ENCODE data around the gene ID4.

ID4 gene

GRCh38 chr6:19857139-19857538 lies 20.0 kb downstream of the ID4 start:
- no peak for FAIRE-seq
- no peak for DNase-seq (ENCODE audit: insufficient read length, low spot score)

GRCh38 chr6:19857703-19858102 lies 20.5 kb downstream of the ID4 start:
- DNase-seq (ENCODE audit: insufficient read length, low spot score) (no peak), FAIRE-seq (no peak)

DNA sequence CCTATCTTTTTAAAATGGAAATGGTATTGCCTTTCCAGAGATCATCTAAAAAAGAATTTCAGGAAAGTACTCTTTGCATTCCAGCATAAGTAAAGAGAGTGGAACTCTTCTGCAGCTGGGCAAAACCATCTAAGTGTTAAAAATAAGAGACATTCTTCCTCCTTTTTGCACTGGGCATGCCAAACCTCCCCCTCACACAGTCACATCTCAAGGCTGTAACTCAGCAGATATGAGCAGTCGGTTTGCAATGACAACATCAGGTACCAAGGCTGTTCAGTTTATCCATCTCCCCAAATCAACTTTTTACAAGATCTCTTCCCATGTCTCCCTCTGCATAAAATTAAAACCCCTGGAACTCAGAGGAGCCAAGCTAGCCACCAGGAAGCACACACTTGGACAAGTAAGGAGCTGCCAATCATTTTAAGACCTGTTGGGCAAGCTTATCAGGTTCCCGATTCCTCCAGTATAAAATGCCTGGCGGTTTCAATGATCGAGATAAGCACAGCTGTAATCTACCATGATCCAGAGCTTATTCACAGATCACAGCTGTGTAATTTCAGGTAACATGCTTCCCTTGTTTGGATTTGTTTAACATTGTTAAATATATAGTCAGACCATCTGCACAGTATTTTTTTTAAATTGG lies 23.2 kb downstream of the ID4 start:
- FAIRE-seq: no peak
- no peak for DNase-seq (ENCODE audit: insufficient read length, low spot score)

DNA sequence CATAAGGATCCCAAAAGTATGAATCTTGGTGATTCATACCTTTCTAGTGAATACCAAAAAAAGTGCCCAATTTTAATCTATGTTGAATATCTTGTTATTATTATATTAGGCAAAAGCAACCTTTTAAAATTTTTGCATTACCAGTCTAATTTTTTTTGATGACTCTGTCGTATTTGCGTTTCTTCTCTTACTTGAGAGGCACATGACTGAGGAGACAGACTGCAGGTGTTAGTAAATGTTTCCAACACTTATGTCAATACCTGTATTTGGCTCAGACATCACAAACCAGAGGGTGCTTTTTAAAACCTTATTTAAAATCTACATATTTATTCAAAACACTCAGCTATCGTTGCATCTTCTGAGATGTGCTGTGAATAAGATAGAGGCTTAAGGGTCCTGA lies 27.1 kb downstream of the ID4 start:
- DNase-seq (ENCODE audit: insufficient read length, low spot score) (no peak), FAIRE-seq (no peak)

DNA sequence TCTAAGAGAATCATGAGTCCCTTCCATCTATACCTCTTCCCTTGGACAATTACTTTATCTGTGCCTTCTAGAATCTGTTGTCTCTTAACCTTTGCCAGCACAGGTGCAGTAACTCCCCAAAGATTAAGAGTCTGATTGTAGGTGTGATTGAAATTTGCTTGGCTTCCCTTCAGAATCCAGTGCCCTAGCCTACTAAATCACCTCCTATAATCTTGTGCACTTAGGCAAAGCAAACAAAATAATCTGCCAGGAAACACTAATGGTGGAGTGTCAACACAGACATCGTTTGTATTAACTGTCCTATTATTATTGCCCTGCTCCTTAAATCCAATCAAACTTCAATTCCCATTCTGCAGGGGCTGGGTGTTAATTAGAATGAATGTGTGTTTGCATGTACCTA lies 28.0 kb downstream of the ID4 start:
- no peak for FAIRE-seq
- DNase-seq (ENCODE audit: insufficient read length, low spot score): no peak

DNA sequence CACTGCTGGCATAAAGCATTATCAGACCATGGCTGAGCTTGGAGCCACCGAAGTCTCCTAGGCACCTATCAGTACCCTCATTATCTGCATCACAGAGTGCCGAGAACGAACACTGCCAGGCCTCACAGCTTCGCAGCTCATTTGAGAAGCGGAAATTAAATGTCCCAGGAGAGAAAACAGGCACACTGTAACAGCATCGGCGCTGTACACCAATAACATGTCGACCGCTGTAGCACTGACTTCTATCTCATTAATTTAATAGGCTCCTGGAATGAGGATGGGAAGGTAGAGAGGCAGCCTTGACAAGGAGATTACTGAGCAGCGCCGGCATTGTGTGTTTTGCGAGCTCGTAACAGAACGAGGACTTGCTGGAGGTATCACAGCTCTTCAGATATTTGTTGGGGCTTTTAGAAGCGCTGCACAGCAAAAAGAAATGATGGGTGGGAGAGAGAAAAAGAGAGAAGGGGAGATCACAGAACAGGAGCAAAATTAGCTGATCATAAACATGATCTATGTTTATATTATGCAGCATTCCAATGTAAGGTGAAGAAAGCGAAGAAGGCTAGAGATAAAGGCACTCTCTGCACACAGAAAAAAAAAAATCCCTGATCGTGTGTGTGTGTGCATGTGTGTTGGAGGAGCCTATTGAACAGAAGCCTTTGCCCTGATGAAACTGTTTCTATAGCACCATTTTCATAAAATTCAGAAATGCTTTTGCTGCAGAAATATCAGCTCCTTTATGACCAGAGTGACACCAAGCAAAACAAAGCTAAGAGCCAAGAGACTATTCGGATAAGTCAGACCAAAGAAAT lies 29.2 kb downstream of the ID4 start:
- DNase-seq (ENCODE audit: insufficient read length, low spot score) (no peak), FAIRE-seq (no peak)

GRCh38 chr6:19866985-19867627 lies 29.9 kb downstream of the ID4 start:
- no peak for DNase-seq (ENCODE audit: insufficient read length, low spot score)
- FAIRE-seq: no peak

GRCh38 chr6:19869464-19869863 lies 32.3 kb downstream of the ID4 start:
- DNase-seq (ENCODE audit: insufficient read length, low spot score): no peak
- no peak for FAIRE-seq

GRCh38 chr6:19870322-19870721 lies 33.2 kb downstream of the ID4 start:
- no peak for FAIRE-seq
- DNase-seq (ENCODE audit: insufficient read length, low spot score): no peak

- FAIRE-seq: no peak
- no peak for DNase-seq (ENCODE audit: insufficient read length, low spot score)
Measured at GRCh38 chr6:19873031-19873430, 35.9 kb downstream of the ID4 start.

DNA sequence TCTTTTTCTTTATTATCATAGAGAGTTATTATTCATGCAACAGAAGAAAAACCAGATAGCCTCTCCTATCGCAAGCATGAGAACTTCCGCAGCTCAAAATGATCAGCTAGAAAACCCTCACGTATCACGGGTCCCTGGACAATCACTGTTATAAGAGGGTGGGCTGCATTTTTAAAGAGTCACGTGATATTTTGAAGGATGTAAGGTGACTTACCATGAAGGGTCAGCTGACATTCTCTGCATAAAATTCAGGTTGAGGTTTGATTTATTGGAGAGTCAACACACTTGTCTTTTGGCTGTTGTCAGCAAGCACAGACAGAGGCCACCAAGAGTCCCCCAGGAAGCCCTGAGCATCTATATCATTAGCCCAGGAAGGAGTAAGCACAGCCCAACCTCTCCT lies 39.5 kb downstream of the ID4 start:
- DNase-seq (ENCODE audit: insufficient read length, low spot score): no peak
- no peak for FAIRE-seq

DNA sequence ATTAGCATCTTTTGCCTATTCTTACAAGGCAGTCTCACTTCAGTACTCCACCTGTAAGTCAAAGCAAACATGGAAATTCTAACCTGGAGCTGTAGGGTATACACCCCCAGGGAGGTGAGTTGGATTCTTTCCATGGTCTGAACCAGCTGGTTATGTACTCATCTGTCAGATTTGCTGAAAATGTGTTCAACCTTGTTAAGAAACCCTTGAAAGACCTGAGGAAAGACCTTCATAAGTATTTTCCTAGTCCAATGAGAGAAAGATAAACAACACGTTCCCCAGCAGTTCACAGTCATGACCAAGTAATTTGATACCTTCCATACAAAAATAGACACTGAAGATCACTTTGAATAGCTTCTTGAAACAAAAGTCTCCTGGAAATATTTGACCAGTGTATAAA lies 42.5 kb downstream of the ID4 start:
- DNase-seq (ENCODE audit: insufficient read length, low spot score) (no peak), FAIRE-seq (no peak)

DNA sequence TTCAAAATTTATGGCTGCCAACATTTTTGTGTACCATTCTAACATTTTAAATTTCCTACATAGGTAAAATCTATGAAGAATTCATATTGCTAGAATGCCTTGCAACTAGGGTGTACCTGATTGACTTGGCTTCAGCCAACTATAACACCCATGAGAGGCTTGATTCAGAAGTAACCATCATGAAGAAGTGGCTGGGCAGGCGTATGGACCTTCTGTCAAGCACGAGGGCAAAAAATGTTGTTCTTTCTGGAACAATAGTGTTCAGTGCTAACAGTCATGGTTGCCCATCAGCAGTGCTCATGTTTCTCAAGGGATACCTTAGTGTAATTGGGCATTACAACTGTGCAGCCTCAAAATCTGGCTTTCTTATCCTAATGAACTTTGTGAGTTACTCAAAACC lies 42.9 kb downstream of the ID4 start:
- DNase-seq (ENCODE audit: insufficient read length, low spot score) (no peak), FAIRE-seq (no peak)

- FAIRE-seq (no peak), DNase-seq (ENCODE audit: insufficient read length, low spot score) (no peak)
Measured at GRCh38 chr6:19891451-19891850, 54.3 kb downstream of the ID4 start.

Measured in GM19239 (cell line).